ENCODE results near the gene KRABD2.
"Not testable (repeated sequence)": the region's sequence is repeated elsewhere in the genome, so short reads cannot be mapped to it uniquely, and the experiment has no call there.

Gene KRABD2

GRCh38 chr17:8357910-8358309 lies 18.6 kb downstream of the KRABD2 start:
- no peak for DNase-seq

DNA sequence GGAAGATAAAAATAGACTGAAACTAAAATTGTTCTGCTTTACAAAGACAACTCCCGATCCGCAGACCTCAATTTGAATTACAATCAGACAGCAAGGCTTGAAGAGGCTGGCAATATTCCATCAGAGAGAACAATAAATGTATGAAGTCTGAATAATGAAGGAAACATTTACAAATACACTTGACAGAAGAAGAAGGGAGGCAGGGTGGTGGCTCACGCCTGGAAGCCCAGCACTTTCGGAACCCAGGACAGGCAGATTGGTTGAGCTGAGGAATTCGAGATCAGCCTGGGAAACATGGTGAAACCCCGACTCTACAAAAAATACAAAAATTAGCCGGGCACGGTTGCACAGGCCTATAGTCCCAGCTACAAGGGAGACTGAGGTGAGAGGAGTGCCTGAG lies 22.3 kb downstream of the KRABD2 start:
- no peak for DNase-seq

DNA sequence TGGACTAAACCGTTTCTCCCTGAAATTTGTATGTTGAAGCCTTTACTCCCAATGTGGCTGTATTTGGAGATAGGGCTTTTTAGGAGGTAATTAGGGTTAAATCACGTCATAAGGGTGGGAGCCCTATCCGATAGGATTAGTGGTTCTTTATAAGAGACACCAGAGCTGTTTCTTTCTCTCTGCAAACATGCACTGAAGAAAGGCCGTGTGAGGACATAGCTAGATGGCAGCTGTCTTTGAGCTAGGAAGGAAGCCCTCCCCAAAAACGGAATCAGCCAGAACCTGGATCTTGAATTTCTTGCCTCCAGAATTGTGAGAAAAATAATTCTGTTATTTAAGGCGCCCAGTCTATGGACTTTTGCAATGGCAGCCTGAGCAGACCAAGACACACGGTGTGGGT lies 22.8 kb downstream of the KRABD2 start:
- no peak for DNase-seq

- no peak for DNase-seq
Measured at GRCh38 chr17:8350339-8350738, 26.2 kb downstream of the KRABD2 start.

DNA sequence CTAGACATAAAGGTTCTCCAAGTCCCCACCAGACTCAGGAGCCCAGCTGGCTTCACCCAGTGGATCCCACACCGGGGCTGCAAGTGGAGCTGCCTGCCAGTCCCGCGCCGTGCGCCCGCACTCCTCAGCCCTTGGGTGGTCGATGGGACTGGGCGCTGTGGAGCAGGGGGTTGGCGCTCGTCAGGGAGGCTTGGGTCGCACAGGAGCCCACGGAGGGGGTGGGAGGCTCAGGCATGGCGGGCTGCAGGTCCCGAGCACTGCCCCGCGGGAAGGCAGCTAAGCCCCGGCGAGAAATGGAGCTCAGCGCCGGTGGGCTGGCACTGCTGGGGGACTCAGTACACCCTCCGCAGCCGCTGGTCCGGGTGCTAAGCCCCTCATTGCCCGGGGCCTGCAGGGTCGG lies 29.5 kb downstream of the KRABD2 start:
- DNase-seq, result not testable (repeated sequence)

DNA sequence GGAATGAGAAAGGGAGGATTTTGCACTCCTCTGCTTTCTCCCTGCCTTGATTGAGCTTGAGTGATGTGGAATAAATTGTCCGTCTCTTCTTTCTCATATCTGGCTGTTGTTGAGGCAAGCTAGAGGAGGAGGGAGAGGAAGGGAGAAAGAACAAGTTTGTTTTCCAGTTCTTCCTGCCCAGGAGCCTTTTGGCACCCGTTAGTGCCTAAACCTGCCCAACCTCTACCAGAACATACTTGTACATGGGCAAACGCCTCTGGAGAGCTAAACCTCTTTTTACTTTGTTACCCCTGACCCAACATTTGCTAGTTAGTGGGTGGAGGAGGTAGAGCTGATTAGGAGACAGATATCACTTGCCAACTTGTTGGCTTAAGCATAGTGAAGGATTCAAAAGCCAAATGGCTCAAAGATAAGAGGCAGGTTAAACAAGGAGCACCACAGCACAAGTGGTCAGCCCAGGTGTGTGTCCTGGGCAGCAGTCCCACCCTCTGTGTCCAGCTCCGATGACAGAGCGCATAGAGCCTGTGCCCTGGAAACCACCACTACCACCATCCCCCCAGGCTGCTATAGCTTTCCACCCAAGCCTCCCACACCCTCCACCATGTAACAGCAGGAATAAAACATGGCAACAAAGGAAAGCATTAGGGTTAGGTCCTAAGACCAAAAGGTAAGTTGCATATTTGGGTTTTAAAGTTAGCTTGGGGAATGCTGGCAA lies 30.4 kb downstream of the KRABD2 start:
- DNase-seq, result no peak

DNA sequence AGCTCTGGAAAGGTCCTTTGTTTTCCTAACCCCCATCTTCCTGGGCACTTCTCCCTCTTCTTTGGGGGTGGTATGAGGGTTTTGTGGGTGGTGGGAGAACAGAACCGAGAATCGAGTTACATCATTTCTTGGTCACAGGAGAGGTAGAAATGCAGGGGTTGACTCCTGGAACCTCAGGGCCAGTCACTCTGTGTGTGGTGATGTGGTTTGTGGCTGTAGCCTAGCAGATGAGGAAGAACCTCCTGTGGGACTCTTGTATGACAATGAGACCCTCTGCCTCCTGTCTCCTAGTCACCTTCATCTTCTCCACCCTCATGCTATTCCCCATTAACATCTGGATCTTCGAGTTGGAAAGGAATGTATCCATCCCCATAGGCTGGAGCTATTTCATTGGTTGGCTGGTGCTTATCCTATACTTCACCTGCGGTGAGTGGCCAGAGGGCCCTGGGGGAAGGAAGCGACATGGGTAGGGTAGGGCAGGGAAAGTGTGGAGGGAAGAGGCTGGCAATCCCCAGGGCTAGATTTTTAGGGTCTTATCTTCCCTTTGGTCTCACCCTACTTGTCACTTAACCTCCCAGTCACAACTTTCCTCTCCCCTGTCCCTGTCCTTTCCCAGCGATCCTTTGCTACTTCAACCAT lies 31.3 kb downstream of the KRABD2 start:
- no peak for DNase-seq

GRCh38 chr17:8341456-8341855 lies 35.0 kb downstream of the KRABD2 start:
- no peak for DNase-seq

GRCh38 chr17:8339540-8339939 lies 37.0 kb downstream of the KRABD2 start, which contains the start of gene ODF4:
Gene ODF4 (plus strand): TSS chr17:8339840. CDS start chr17:8340052, 212 bp downstream.
- DNase-seq, result no peak

DNA sequence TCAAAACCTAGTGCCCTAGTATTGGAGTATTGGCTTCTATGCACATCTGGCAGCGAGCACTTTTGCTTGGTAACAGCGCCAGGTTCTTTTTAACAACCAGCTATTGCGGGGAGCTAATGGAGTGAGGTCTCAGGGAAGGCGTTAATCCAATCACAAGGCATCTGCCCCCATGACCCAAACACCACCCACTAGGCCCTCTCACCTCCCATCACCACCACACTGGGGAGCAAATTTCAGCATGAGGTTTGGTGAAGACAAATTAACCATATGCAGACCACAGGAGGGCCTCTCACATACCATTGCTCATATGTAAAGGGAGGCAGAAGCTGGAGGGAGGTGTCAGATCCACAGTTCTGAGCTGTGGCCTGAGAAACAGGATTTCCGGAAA lies 37.8 kb downstream of the KRABD2 start:
- no peak for DNase-seq

DNA sequence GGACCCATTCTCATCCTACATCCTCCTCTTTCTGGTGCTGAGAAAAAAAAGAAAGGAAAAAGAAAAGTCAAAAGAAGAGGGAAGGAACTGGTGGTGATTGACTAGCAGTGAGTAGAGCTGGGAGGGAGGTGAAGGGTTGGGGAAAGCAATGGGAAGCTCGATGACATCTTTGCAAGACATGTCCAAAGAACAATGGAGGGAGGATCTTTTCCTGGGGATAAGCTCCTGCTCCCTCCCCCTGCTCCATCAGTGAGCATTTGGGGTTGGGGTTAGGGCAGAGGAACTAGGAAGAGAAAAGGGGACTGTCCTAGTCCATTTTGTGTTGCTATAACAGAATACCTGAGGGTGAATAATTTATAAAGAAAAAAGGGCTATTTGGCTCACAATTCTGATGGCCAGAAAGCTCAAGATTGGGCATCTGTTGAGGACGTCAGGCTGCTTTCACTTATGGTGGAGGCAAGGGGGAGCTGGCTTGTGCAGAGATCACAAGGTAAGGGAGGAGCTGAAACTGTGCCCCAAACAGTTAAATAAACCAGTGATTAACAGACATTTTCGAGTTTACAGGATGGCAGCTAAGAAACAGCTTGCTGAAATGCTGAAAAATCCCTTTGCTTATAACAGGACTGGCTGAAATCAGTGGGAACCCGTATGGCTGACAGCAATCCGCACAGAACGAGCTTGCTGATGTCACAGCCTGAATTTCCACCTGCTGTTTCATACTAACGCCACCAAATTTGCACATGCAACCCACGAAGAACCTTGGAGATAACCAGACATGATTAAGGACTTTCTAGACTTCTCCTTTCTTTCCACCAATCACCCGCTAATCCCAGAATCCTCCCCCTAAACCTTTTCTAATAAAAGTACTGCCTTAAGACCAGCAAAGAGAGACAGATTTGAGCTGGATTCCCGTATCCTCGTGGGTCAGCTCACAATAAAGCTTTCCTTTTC lies 38.4 kb downstream of the KRABD2 start:
- DNase-seq, result no peak

- DNase-seq, result no peak
Measured at GRCh38 chr17:8333281-8333680, 43.2 kb downstream of the KRABD2 start.

GRCh38 chr17:8332688-8333087 lies 43.8 kb downstream of the KRABD2 start:
- DNase-seq, result no peak

DNA sequence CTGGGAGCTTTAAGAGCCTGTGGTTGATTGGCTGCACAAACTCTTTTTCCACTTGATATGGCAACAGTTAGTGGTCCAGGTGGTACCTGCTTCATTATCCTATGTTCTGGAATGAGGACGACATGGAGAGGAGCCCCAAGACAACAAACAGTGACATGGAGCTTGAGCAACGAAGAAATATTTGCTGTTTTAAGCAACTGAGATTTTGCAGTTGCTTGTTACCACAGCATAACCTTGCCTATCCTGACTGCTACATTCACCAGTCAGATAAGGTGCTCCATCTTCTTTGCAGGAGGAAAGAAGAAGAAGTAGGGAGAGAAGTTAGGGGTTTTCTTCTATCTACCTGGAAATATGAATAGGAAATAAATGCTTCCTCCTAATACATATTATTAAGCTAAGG lies 44.4 kb downstream of the KRABD2 start:
- no peak for DNase-seq

DNA sequence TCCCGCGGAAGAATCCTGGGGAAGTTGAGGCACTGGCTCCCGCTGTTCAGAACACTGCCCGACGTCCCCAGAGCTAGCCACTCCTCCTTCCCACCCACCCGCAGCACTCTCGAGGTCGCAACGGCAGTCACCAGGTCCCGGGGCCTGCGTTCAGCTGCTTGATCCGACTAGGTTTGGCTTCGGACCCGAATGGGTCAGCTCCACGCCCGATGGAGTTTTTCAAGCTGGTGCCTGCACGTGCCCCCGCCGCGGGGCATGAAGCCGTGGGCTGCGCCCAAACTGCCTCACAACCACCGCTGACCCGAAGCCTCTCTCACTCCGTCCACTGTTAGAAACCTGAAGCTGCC lies 49.2 kb downstream of the KRABD2 start:
- DNase-seq, result no peak
